Measurements from ENCODE around the gene TRIM63.

DNA sequence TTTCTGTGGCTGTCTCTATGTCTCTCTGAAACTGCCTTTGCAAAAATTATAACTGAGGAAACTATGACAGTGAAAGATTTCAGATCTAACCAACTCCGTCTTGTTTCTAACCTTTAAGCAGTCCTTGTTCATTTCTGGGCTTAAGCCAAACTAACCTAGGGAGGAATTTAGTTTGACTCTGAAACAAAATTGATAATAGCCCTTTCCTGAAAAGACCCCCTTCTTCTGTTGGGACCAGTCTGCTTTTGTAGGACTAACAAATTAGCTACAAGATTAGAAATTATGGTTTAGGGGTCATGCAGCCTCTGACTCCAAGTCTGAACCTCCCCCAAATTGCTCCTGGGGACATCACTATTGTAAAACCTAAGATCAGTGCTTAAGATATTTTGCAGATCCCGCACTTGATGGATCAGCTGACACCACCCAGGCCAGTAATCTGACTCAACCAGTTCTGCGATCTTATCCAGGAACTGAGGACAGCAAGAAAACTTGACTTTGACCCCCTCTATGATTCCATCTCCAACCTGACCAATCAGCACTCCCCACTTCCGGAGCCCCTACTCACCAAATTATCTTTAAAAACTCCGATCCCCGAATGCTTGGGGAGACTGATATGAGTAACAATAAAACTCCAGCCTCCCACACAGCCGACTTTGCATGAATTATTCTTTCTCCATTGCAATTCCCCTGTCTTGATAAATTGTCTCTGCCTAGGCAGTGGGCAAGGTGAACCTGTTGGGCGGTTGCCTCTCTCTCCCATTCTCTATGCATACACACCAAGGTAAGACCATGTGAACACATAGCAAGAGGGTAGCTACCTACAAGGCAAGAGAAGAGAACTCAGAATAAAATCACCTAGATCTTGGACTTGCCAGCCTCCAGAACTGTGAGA, 11.1 kb upstream of the TRIM63 start:
- TF ChIP-seq EP300 (IDR thresholded peaks at IDR 0.05), result no peak
- TF ChIP-seq, protein P1, sequence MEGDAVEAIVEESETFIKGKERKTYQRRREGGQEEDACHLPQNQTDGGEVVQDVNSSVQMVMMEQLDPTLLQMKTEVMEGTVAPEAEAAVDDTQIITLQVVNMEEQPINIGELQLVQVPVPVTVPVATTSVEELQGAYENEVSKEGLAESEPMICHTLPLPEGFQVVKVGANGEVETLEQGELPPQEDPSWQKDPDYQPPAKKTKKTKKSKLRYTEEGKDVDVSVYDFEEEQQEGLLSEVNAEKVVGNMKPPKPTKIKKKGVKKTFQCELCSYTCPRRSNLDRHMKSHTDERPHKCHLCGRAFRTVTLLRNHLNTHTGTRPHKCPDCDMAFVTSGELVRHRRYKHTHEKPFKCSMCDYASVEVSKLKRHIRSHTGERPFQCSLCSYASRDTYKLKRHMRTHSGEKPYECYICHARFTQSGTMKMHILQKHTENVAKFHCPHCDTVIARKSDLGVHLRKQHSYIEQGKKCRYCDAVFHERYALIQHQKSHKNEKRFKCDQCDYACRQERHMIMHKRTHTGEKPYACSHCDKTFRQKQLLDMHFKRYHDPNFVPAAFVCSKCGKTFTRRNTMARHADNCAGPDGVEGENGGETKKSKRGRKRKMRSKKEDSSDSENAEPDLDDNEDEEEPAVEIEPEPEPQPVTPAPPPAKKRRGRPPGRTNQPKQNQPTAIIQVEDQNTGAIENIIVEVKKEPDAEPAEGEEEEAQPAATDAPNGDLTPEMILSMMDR (IDR thresholded peaks at IDR 0.05), result no peak

Data from upper lobe of left lung (tissue), 4 donors.